IPS-20b (cell line): ENCODE data around the gene LACTB.
A peak's percentile ranks its signal among the peaks of the same experiment; 100 is the strongest.

ENCODE experiments used
- H3K27ac ChIP-seq: one replicate; pipeline ENCODE4 v1.5.1; 2013; ENCODE audit warnings: low read length
- H3K27me3 ChIP-seq: 2 replicates; pipeline ENCODE4 v1.6.1; 2013; ENCODE audit warnings: mild to moderate bottlenecking, low read length, inconsistent platforms; ENCODE audit not compliant: insufficient read depth
- H3K36me3 ChIP-seq: 2 replicates; pipeline ENCODE4 v1.6.1; 2013; ENCODE audit warnings: low read depth, mild to moderate bottlenecking, inconsistent platforms, low read length, moderate library complexity; ENCODE audit not compliant: insufficient read depth
- H3K4me1 ChIP-seq: 2 replicates; pipeline ENCODE4 v1.6.1; 2013; ENCODE audit warnings: mild to moderate bottlenecking, control low read depth, inconsistent platforms, low read length, moderate library complexity; ENCODE audit not compliant: insufficient read depth
- H3K4me3 ChIP-seq: 2 replicates; pipeline ENCODE4 v1.5.1; 2013; ENCODE audit warnings: mild to moderate bottlenecking, low read length, inconsistent platforms
- H3K9ac ChIP-seq: 2 replicates; pipeline ENCODE4 v1.6.1; 2013; ENCODE audit warnings: low read depth, mild to moderate bottlenecking, inconsistent platforms, low read length, moderate library complexity
- H3K9me3 ChIP-seq: 2 replicates; pipeline ENCODE4 v1.6.1; 2013; ENCODE audit warnings: mild to moderate bottlenecking, low read depth, low read length, inconsistent platforms; ENCODE audit not compliant: insufficient read depth

Gene LACTB

GRCh38 chr15:63121382-63122001 lies at the start of gene LACTB:
TSS of gene LACTB (plus strand) at chr15:63121861. CDS start at chr15:63121872, 11 bp downstream.
- Histone ChIP-seq H3K9ac (peak within 1 kb of the TSS; percentile 71; the same call in 1 of the 2 replicates), H3K4me1 (no peaks in the 10 kb centered on the region; the same call in 1 of the 2 replicates), H3K27ac (no peak within 1 kb of the TSS), H3K4me3 (peak within 1 kb of the TSS; percentile 75), H3K36me3 (no peaks in the 10 kb centered on the region), H3K27me3 (no peaks in the 10 kb centered on the region), H3K9me3 (peaks cover 6% of the 10 kb centered on the region; the same call in 1 of the 2 replicates)

- peaks cover 50% of the 10 kb centered on the region for H3K36me3 ChIP-seq
- no peaks in the 10 kb centered on the region for H3K9me3 ChIP-seq
- no peaks in the 10 kb centered on the region for H3K27me3 ChIP-seq
- no peak overlapping the region for H3K9ac ChIP-seq
- peaks cover 28% of the 10 kb centered on the region for H3K4me1 ChIP-seq
- H3K4me3 ChIP-seq: no peak overlapping the region
- no peak overlapping the region for H3K27ac ChIP-seq
Observed at GRCh38 chr15:63072023-63072650, 49.5 kb upstream of the LACTB start.

GRCh38 chr15:63072809-63073277 lies 48.8 kb upstream of the LACTB start:
- peak overlapping the region; percentile 11; the same call in 1 of the 2 replicates for H3K9ac ChIP-seq
- H3K4me3 ChIP-seq: no peak overlapping the region
- H3K9me3 ChIP-seq: no peaks in the 10 kb centered on the region
- no peaks in the 10 kb centered on the region for H3K27me3 ChIP-seq
- H3K27ac ChIP-seq: no peak overlapping the region
- peaks cover 43% of the 10 kb centered on the region for H3K36me3 ChIP-seq
- peaks cover 35% of the 10 kb centered on the region for H3K4me1 ChIP-seq

GRCh38 chr15:63073497-63074172 lies 48.0 kb upstream of the LACTB start:
- no peaks in the 10 kb centered on the region for H3K9me3 ChIP-seq
- H3K4me3 ChIP-seq: no peak overlapping the region
- no peak overlapping the region for H3K9ac ChIP-seq
- no peaks in the 10 kb centered on the region for H3K27me3 ChIP-seq
- peaks cover 43% of the 10 kb centered on the region for H3K4me1 ChIP-seq
- H3K27ac ChIP-seq: no peak overlapping the region
- peaks cover 35% of the 10 kb centered on the region for H3K36me3 ChIP-seq

GRCh38 chr15:63075015-63075983 lies 46.4 kb upstream of the LACTB start:
- H3K27ac ChIP-seq: peak overlapping the region; percentile 92

GRCh38 chr15:63075984-63076713 lies 45.5 kb upstream of the LACTB start:
- peak overlapping the region; percentile 92 for H3K27ac ChIP-seq
- H3K4me3 ChIP-seq: peak overlapping the region; percentile 42
- peaks cover 52% of the 10 kb centered on the region for H3K4me1 ChIP-seq
- peaks cover 14% of the 10 kb centered on the region; the same call in 1 of the 2 replicates for H3K36me3 ChIP-seq
- no peaks in the 10 kb centered on the region for H3K9me3 ChIP-seq
- H3K27me3 ChIP-seq: no peaks in the 10 kb centered on the region
- H3K9ac ChIP-seq: peak overlapping the region; percentile 75; the same call in 1 of the 2 replicates

More at GRCh38 chr15:63075015-63075983, 46.4 kb upstream of the LACTB start:
- Histone ChIP-seq H3K9me3 (no peaks in the 10 kb centered on the region), H3K36me3 (peaks cover 23% of the 10 kb centered on the region), H3K9ac (peak overlapping the region; percentile 75; the same call in 1 of the 2 replicates), H3K4me1 (peaks cover 45% of the 10 kb centered on the region), H3K27me3 (no peaks in the 10 kb centered on the region), H3K4me3 (peak overlapping the region; percentile 42; the same call in 1 of the 2 replicates)

GRCh38 chr15:63076714-63077046 lies 45.0 kb upstream of the LACTB start:
- H3K36me3 ChIP-seq: peaks cover 9% of the 10 kb centered on the region; the same call in 1 of the 2 replicates
- peak overlapping the region; percentile 42; the same call in 1 of the 2 replicates for H3K4me3 ChIP-seq
- peak overlapping the region; percentile 75; the same call in 1 of the 2 replicates for H3K9ac ChIP-seq
- H3K9me3 ChIP-seq: no peaks in the 10 kb centered on the region
- H3K27me3 ChIP-seq: no peaks in the 10 kb centered on the region
- H3K27ac ChIP-seq: peak overlapping the region; percentile 92
- peaks cover 52% of the 10 kb centered on the region for H3K4me1 ChIP-seq

- no peak overlapping the region for H3K4me3 ChIP-seq
- no peaks in the 10 kb centered on the region for H3K9me3 ChIP-seq
- peak overlapping the region; percentile 92 for H3K27ac ChIP-seq
- peak overlapping the region; percentile 75; the same call in 1 of the 2 replicates for H3K9ac ChIP-seq
- H3K36me3 ChIP-seq: no peaks in the 10 kb centered on the region
- no peaks in the 10 kb centered on the region for H3K27me3 ChIP-seq
- H3K4me1 ChIP-seq: peaks cover 65% of the 10 kb centered on the region
Observed at GRCh38 chr15:63077952-63078351, 43.7 kb upstream of the LACTB start.

- Histone ChIP-seq H3K4me3 (no peak overlapping the region), H3K36me3 (no peaks in the 10 kb centered on the region), H3K27me3 (no peaks in the 10 kb centered on the region), H3K27ac (peak overlapping the region; percentile 0), H3K9ac (no peak overlapping the region), H3K9me3 (no peaks in the 10 kb centered on the region), H3K4me1 (peaks cover 64% of the 10 kb centered on the region)
Observed at GRCh38 chr15:63079947-63080626, 41.6 kb upstream of the LACTB start.

GRCh38 chr15:63080634-63081250 lies 40.9 kb upstream of the LACTB start:
- no peaks in the 10 kb centered on the region for H3K36me3 ChIP-seq
- no peak overlapping the region for H3K9ac ChIP-seq
- no peaks in the 10 kb centered on the region for H3K9me3 ChIP-seq
- peaks cover 58% of the 10 kb centered on the region for H3K4me1 ChIP-seq
- no peaks in the 10 kb centered on the region for H3K27me3 ChIP-seq
- H3K4me3 ChIP-seq: no peak overlapping the region
- peak overlapping the region; percentile 0 for H3K27ac ChIP-seq
